T-helper 9 cell (primary cell): ENCODE data around the gene FAM149B1.

Experiments used
- DNase-seq: peaks from one replicate; pipeline ENCODE4 v3.0.0-alpha.2; 2020

FAM149B1 gene

GRCh38 chr10:73182568-73182967 is 14.6 kb downstream of the FAM149B1 start:
- no peak for DNase-seq

GRCh38 chr10:73183667-73184281 is 15.9 kb downstream of the FAM149B1 start:
- no peak for DNase-seq

- no peak for DNase-seq
Measured at GRCh38 chr10:73186266-73186665, 18.3 kb downstream of the FAM149B1 start.

- DNase-seq: no peak
Measured at GRCh38 chr10:73190188-73190587, 22.3 kb downstream of the FAM149B1 start.

- DNase-seq: no peak
Measured at GRCh38 chr10:73205081-73205480, 37.2 kb downstream of the FAM149B1 start.

- no peak for DNase-seq
Measured at GRCh38 chr10:73205890-73206289, 38.0 kb downstream of the FAM149B1 start.

GRCh38 chr10:73206385-73206784 is 38.5 kb downstream of the FAM149B1 start:
- no peak for DNase-seq

GRCh38 chr10:73207883-73208282 is 40.0 kb downstream of the FAM149B1 start:
- DNase-seq: no peak

GRCh38 chr10:73209705-73210104 is 41.8 kb downstream of the FAM149B1 start:
- no peak for DNase-seq

GRCh38 chr10:73210395-73211105 is 42.6 kb downstream of the FAM149B1 start:
- DNase-seq: no peak

- DNase-seq: no peak
Measured at GRCh38 chr10:73211106-73211811, 43.3 kb downstream of the FAM149B1 start.

GRCh38 chr10:73215749-73216148 is 47.8 kb downstream of the FAM149B1 start:
- no peak for DNase-seq

- no peak for DNase-seq
Measured at GRCh38 chr10:73217628-73218027, 49.7 kb downstream of the FAM149B1 start.

GRCh38 chr10:73218431-73219191 is 50.7 kb downstream of the FAM149B1 start:
- no peak for DNase-seq

- no peak for DNase-seq
Measured at GRCh38 chr10:73219384-73219783, 51.5 kb downstream of the FAM149B1 start.

GRCh38 chr10:73220989-73221388 is 53.1 kb downstream of the FAM149B1 start:
- no peak for DNase-seq

GRCh38 chr10:73225518-73225917 is 57.6 kb downstream of the FAM149B1 start:
- DNase-seq: no peak

- no peak for DNase-seq
Measured at GRCh38 chr10:73226663-73227062, 58.7 kb downstream of the FAM149B1 start.

GRCh38 chr10:73228247-73228646 is 60.3 kb downstream of the FAM149B1 start:
- no peak for DNase-seq

GRCh38 chr10:73229567-73229966 is 61.6 kb downstream of the FAM149B1 start:
- DNase-seq: no peak

GRCh38 chr10:73232887-73233286 is 65.0 kb downstream of the FAM149B1 start:
- no peak for DNase-seq

- DNase-seq: no peak
Measured at GRCh38 chr10:73233883-73234282, 66.0 kb downstream of the FAM149B1 start.

GRCh38 chr10:73234695-73235094 is 66.8 kb downstream of the FAM149B1 start:
- DNase-seq: no peak
